Peyer's patch (tissue), 4 donors: ENCODE results near the gene TRAPPC12. TPM values are rescaled to one million over a fixed set of nuclear protein-coding genes. Genes with fewer than 3 reads are reported as not detected.

ENCODE experiments used
- DNase-seq, 3 donors: peaks; one replicate each; pipeline ENCODE4 v3.0.0-alpha.2; 2017 to 2019
- H3K27ac ChIP-seq, 4 donors: fragments of 200-600 bp; sonication (generic); one replicate each; pipeline ENCODE4 v1.5.1; 2016 to 2019
- H3K27me3 ChIP-seq, 2 donors: fragments of 200-600 bp; sonication (generic); one replicate each; pipeline ENCODE4 v1.5.1; 2019
- H3K36me3 ChIP-seq, 3 donors: fragments of 200-600 bp; sonication (generic); one replicate each; pipeline ENCODE4 v1.5.1; 2016 to 2019
- H3K4me1 ChIP-seq, 4 donors: fragments of 200-600 bp; sonication (generic); one replicate each; pipeline ENCODE4 v1.5.1; 2016 to 2019
- H3K4me3 ChIP-seq, 4 donors: fragments of 200-600 bp; sonication (generic); 1 replicate in 3 of 4; 2 replicates in 1 of 4; pipeline ENCODE4 v1.5.1; 2016 to 2019; ENCODE audit warnings: mild to moderate bottlenecking in 1 of 4
- H3K9me3 ChIP-seq, 4 donors: fragments of 200-600 bp; sonication (generic); one replicate each; pipeline ENCODE4 v1.5.1; 2016 to 2019; ENCODE audit warnings: mild to moderate bottlenecking in 1 of 4
- POLR2A ChIP-seq, 2 donors: fragments of 450-650 bp; IDR thresholded peaks; one replicate each; pipeline ENCODE4 v1.5.1; 2017; ENCODE audit warnings: antibody characterized with exemption in 2 of 2, mild to moderate bottlenecking in 2 of 2, moderate library complexity in 2 of 2
- total RNA-seq, 4 donors: library from RNA; depleted of rRNA; stranded (reverse); fragments of >200 nt; gene quantifications; one replicate each; pipeline ENCODE4 v1.1.0, GENCODE V29; 2016
- TF ChIP-seq, protein P1 (sequence below), 6 experiments: fragments of 450-650 bp in 4 of 6; fragments of 200-600 bp in 2 of 6; sonication (generic) in 1 of 6; IDR thresholded peaks; one replicate each; pipeline ENCODE4 v1.5.1; 2017 to 2019; ENCODE audit warnings: antibody characterized with exemption in 6 of 6, mild to moderate bottlenecking in 3 of 6, moderate library complexity in 1 of 6

Gene TRAPPC12
- total RNA-seq, 4 donors from 2014 or later: 122 to 191 (median 158) TPM

DNA sequence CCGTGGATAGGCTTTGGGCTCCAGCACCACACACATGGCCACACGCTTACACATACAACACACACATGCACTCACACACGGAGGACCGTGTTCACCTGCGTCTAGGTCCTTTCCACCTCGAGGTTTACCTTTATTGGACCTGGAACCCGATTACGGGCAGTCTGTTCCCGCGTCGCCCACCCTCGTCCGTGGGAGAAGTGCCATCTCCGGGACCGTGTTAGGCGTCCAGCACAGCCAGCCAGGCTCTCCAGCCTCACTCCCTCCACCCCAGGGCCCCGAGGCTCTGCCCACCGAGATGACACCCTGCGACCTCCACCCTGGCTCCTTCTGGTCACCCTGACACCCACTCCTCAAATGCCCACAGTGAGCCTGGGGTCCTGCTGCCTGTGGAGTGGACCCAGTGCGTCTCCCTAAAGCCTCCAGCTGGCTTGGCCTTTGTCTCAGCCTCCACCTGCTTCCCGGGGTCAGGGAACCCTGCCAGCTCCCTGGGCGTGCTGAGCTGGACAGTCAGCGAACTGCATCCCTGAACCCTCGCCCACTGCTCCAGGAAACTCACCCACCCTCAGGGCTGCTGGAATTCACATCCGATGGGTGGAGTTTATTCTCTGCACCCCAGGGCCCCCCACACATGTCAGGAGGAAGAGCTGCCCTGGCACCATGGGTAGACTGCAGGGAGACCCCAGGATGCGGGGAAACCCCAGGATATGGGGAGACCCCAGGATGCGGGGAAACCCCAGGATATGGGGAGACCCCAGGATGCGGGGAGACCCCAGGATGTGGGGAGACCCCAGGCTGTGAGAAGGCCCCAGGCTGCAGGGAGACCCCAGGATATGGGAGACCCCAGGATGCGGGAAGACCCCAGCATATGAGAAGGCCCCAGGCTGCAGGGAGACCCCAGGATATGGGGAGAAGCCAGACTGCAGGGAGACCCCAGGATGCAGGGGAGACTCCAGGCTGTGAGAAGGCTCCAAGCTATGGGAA is 106.8 kb downstream of the TRAPPC12 start:
- Histone ChIP-seq H3K27me3 (no peaks in the 10 kb centered on the region), H3K9me3 (no peaks in the 10 kb centered on the region), H3K36me3 (no peaks in the 10 kb centered on the region), H3K4me1 (peaks cover 0 to 5% (median 0%) of the 10 kb centered on the region in 4 donors), H3K27ac (no peak overlapping the region), H3K4me3 (no peak overlapping the region)
- peak in 2 of 3 donors; percentile 29 to 42 for DNase-seq
- TF ChIP-seq POLR2A (IDR thresholded peaks at IDR 0.05): no peak
- TF ChIP-seq, protein P1, sequence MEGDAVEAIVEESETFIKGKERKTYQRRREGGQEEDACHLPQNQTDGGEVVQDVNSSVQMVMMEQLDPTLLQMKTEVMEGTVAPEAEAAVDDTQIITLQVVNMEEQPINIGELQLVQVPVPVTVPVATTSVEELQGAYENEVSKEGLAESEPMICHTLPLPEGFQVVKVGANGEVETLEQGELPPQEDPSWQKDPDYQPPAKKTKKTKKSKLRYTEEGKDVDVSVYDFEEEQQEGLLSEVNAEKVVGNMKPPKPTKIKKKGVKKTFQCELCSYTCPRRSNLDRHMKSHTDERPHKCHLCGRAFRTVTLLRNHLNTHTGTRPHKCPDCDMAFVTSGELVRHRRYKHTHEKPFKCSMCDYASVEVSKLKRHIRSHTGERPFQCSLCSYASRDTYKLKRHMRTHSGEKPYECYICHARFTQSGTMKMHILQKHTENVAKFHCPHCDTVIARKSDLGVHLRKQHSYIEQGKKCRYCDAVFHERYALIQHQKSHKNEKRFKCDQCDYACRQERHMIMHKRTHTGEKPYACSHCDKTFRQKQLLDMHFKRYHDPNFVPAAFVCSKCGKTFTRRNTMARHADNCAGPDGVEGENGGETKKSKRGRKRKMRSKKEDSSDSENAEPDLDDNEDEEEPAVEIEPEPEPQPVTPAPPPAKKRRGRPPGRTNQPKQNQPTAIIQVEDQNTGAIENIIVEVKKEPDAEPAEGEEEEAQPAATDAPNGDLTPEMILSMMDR (IDR thresholded peaks at IDR 0.05): no peak

- peaks cover 0 to 5% (median 0%) of the 10 kb centered on the region in 4 donors for H3K4me1 ChIP-seq
- no peak overlapping the region for H3K27ac ChIP-seq
- H3K27me3 ChIP-seq: no peaks in the 10 kb centered on the region
- H3K9me3 ChIP-seq: no peaks in the 10 kb centered on the region
- peak in 2 of 3 donors; percentile 13 to 30 for DNase-seq
- TF ChIP-seq, protein P1 (IDR thresholded peaks at IDR 0.05): no peak
- no peak for TF ChIP-seq POLR2A (IDR thresholded peaks at IDR 0.05)
- H3K4me3 ChIP-seq: no peak overlapping the region
- H3K36me3 ChIP-seq: no peaks in the 10 kb centered on the region
Measured at GRCh38 chr2:3487028-3487425, 107.5 kb downstream of the TRAPPC12 start.

- Histone ChIP-seq H3K27me3 (no peaks in the 10 kb centered on the region), H3K4me1 (peaks cover 0 to 5% (median 0%) of the 10 kb centered on the region in 4 donors), H3K9me3 (no peaks in the 10 kb centered on the region), H3K4me3 (no peak overlapping the region), H3K36me3 (no peaks in the 10 kb centered on the region), H3K27ac (no peak overlapping the region)
- peak in 2 of 3 donors; percentile 33 to 41 for DNase-seq
- TF ChIP-seq, protein P1 (IDR thresholded peaks at IDR 0.05): no peak
- TF ChIP-seq POLR2A (IDR thresholded peaks at IDR 0.05): no peak
Measured at GRCh38 chr2:3487432-3487831, 107.9 kb downstream of the TRAPPC12 start.

DNA sequence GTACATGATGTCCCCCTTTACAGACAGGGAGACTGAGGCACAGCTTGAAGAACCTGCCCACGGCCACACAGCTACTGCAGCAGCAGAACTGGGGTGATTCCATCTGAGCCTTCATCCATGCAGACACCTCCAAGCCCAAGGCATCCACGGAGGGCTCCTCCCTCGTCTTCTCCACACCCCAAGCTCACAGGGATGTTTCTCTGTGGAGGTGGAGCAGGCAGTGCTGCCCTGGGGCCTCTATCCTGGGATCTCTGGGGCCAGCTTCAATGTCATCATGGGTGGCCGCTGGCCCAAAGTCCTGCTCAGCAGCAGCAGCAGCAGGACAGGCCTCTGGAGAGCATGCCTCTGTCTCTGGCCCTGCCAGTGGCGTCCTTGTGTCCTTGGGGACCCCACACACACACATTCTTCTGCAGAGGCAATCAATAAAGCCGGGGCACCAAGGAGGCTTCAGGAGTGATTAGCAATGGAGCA is 108.6 kb downstream of the TRAPPC12 start:
- Histone ChIP-seq H3K27ac (no peak overlapping the region), H3K4me3 (no peak overlapping the region), H3K27me3 (no peaks in the 10 kb centered on the region), H3K36me3 (no peaks in the 10 kb centered on the region), H3K4me1 (peaks cover 0 to 2% (median 0%) of the 10 kb centered on the region in 4 donors), H3K9me3 (no peaks in the 10 kb centered on the region)
- DNase-seq: peak in 2 of 3 donors; percentile 41 to 42
- TF ChIP-seq POLR2A (IDR thresholded peaks at IDR 0.05): no peak
- TF ChIP-seq, protein P1 (IDR thresholded peaks at IDR 0.05): no peak

- no peak overlapping the region for H3K4me3 ChIP-seq
- H3K9me3 ChIP-seq: no peaks in the 10 kb centered on the region
- peak in 1 of 3 donors; percentile 43 for DNase-seq
- H3K27me3 ChIP-seq: no peaks in the 10 kb centered on the region
- TF ChIP-seq, protein P1 (IDR thresholded peaks at IDR 0.05): no peak
- TF ChIP-seq POLR2A (IDR thresholded peaks at IDR 0.05): no peak
- no peaks in the 10 kb centered on the region for H3K36me3 ChIP-seq
- H3K4me1 ChIP-seq: no peaks in the 10 kb centered on the region
- no peak overlapping the region for H3K27ac ChIP-seq
Measured at GRCh38 chr2:3488855-3489763, 109.6 kb downstream of the TRAPPC12 start.
